Natural killer cell (primary cell): ENCODE data around the gene NBPF26. TPM values are rescaled to one million over a fixed set of nuclear protein-coding genes. Genes with fewer than 3 reads are reported as not detected.
"Not testable (repeated sequence)": the region's sequence is repeated elsewhere in the genome, so short reads cannot be mapped to it uniquely, and the experiment has no call there.

ENCODE experiments used
- ATAC-seq, 3 donors: fragments of 150-1000 bp in 2 of 3; fragments of 200-7000 bp in 1 of 3; cut with Tn5 transposase; 1 replicate in 1 of 3; 2 replicates in 2 of 3; pipeline ENCODE4 v1.10.0; 2021; ENCODE audit warnings: mild to moderate bottlenecking in 2 of 3, moderate library complexity in 2 of 3
- DNase-seq, 2 donors: peaks; one replicate each; pipeline versions ENCODE4 v3.0.0 to v3.0.0-alpha.2; 2013 to 2021; ENCODE audit warnings: mixed read lengths in 1 of 2
- H3K27ac ChIP-seq: one replicate; pipeline ENCODE4 v1.5.1; 2013; ENCODE audit warnings: mild to moderate bottlenecking, low read length
- H3K27me3 ChIP-seq: one replicate; pipeline ENCODE4 v1.6.1; 2013; ENCODE audit warnings: low read length; ENCODE audit not compliant: control insufficient read depth, insufficient read depth
- H3K36me3 ChIP-seq: one replicate; pipeline ENCODE4 v1.6.1; 2013; ENCODE audit warnings: low read length; ENCODE audit not compliant: control insufficient read depth, insufficient read depth
- H3K4me1 ChIP-seq: one replicate; pipeline ENCODE4 v1.6.1; 2013; ENCODE audit warnings: low read length; ENCODE audit not compliant: control insufficient read depth, insufficient read depth
- H3K4me3 ChIP-seq: one replicate; pipeline ENCODE4 v1.5.1; 2013; ENCODE audit warnings: low read length
- H3K9me3 ChIP-seq: one replicate; pipeline ENCODE4 v1.6.1; 2013; ENCODE audit warnings: low read length; ENCODE audit not compliant: control insufficient read depth, insufficient read depth
- H3K27ac Mint-ChIP-seq, 2 donors: one replicate each; pipeline ENCODE4 v1.8.0; 2022; ENCODE audit warnings: mild to moderate bottlenecking in 2 of 2, mixed read lengths in 2 of 2, moderate library complexity in 1 of 2
- H3K27me3 Mint-ChIP-seq, 2 donors: one replicate each; pipeline ENCODE4 v1.8.0; 2022; ENCODE audit warnings: low read depth in 2 of 2, mixed read lengths in 2 of 2
- H3K36me3 Mint-ChIP-seq: one replicate; pipeline ENCODE4 v1.8.0; 2022; ENCODE audit warnings: mixed read lengths
- H3K4me1 Mint-ChIP-seq, 2 donors: one replicate each; pipeline ENCODE4 v1.8.0; 2022; ENCODE audit warnings: mixed read lengths in 2 of 2
- H3K4me3 Mint-ChIP-seq: one replicate; pipeline ENCODE4 v1.8.0; 2022; ENCODE audit warnings: mild to moderate bottlenecking, moderate library complexity, mixed read lengths
- H3K9me3 Mint-ChIP-seq, 2 donors: one replicate each; pipeline ENCODE4 v1.8.0; 2022; ENCODE audit warnings: mixed read lengths in 2 of 2
- WGBS: methylation state at CpG from one replicate; pipeline ENCODE4 v1.1.7; 2013; ENCODE audit warnings: missing lambda C conversion rate; ENCODE audit not compliant: insufficient coverage; 5-methylcytosine and 5-hydroxymethylcytosine counted together
- intact Hi-C: fragments of 100-400 bp; cut with micrococcal nuclease; formaldehyde crosslinking; loops from one replicate; pipeline ENCODE4 v1.14.2; 2022
- total RNA-seq, 4 donors: library from RNA; stranded (reverse); fragments of 120-200 nt in 1 of 4; gene quantifications; one replicate each; pipeline versions ENCODE4 v1.2.3 to v1.2.4, GENCODE V29; 2013 to 2022

Gene NBPF26
- total RNA-seq, 3 donors from 2014 or later (not counting 1 experiment from before 2014, with no cell fraction given) = 3.3 to 9.8 (median 6.7) TPM

DNA sequence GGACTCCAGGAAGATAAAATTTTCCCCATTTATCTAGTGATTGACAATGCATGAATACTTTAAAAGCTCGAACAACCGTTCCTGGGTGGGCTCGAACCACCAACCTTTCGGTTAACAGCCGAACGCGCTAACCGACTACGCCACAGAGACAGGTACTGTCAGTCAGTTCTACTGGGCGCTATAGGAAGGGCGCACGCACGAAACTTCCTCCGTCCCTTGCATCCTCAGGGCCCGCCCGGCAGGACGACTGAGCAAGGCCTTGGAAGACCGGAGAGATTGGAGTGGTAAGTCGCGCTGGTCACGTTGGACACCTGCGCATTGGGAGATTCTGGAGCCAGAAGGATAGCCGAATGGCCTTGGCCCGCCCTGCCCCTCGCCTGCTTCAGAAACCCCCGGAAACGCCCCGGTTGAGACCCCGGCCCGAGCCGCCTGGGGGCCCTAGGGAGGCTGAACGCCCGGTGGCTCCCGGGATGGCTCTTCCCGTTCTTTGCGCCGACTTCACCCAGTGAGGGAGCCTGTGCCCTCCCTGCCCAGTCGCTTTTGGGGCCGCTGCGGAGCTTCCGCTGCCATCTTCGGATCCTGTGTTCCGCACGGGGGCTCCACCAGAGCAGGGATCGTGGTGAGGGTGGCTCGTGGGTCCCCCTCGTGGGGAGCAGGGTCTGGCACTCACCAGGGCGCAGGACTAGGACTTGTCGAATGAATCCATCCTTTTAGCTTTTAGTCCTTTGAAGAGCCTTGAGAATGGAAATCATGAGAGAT is 120.6 kb downstream of the NBPF26 start:
- intact Hi-C loops, H3K9me3 ChIP-seq, H3K36me3 Mint-ChIP-seq, ATAC-seq, H3K4me1 Mint-ChIP-seq, H3K27ac ChIP-seq, H3K27me3 ChIP-seq, H3K36me3 ChIP-seq, H3K27me3 Mint-ChIP-seq, H3K9me3 Mint-ChIP-seq: not testable (repeated sequence)
- Histone ChIP-seq H3K4me1 (peaks cover 15% of the 10 kb centered on the region), H3K4me3 (peak overlapping the region; percentile 50)
- 0% methylated on average over 33 of the region's 49 CpGs for WGBS
- Mint-ChIP-seq H3K4me3 (peak overlapping the region; percentile 94), H3K27ac (peak overlapping the region in 1 of 2 donors; percentile 94)
- peak in 1 of 2 donors; percentile 85 for DNase-seq

DNA sequence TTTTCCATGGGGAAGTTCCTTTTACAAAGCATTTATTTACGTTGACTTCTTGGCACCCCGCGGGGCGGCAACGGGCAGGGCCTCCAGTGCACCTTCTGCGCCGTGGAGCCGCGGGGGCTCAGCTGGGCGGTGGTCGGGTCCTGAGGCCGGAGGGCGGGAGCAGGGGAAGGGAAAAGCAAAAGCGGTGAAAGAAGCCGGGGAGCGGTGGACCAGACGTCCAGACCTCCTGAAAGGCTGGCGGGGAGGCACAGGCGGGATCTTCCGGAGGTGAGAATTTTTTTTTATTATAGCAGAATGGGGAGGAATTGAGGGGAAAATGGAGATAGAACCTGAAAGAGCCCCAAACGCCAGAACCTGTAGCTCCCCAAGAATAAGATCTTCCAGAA is 121.2 kb downstream of the NBPF26 start:
- WGBS = no CpG with 5 or more reads among the region's 21 CpGs
- H3K9me3 Mint-ChIP-seq, H3K36me3 Mint-ChIP-seq, H3K9me3 ChIP-seq, ATAC-seq, H3K4me3 Mint-ChIP-seq, H3K4me1 Mint-ChIP-seq, H3K27me3 ChIP-seq, H3K27ac Mint-ChIP-seq, H3K27ac ChIP-seq, H3K27me3 Mint-ChIP-seq, DNase-seq, intact Hi-C loops, H3K36me3 ChIP-seq, H3K4me3 ChIP-seq: not testable (repeated sequence)
- H3K4me1 ChIP-seq = peaks cover 15% of the 10 kb centered on the region

DNA sequence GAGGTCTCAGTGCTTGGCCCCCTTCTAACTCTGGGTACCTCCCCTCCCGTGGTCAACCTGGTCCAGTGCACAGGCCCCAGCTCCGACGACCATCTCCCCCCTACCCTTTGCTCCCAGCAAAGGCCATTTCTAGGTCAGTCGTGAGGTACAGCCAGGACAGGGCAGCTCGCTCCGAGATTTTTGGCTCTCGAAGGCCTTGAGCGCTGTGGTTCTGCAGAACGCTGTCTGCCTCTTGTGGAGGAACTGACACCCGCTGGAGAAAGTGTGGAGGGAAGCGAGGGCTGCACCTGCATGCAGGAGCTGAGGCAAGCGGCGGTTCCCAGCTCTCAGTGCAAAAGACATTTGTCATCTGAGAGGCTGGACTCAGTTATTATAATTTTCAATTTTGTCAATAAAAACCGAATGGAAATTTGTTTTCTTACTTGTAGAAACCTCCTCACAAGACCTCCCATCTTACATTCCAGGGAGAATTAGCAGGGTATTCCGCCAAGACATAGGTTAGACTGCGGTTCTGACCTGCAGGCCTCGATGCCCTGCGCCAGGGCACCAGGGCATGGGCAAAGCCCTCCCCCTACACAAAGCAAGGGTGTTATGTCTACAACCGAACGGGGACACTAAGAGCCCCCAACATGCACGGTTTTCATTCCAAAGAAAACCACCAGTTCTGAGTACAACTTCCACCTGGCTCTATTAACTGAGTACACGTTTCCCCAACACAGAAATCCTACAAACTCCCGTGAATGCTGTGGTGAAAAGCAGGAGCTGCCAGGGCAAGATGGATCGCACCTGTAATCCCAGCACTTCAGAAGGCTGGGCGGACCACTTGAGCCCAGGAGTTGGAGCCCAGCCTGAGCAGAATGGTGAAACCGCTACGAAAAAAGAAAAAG is 125.9 kb downstream of the NBPF26 start:
- H3K9me3 Mint-ChIP-seq, H3K27me3 ChIP-seq, intact Hi-C loops, H3K36me3 ChIP-seq, H3K4me1 Mint-ChIP-seq, H3K9me3 ChIP-seq, H3K36me3 Mint-ChIP-seq, H3K27me3 Mint-ChIP-seq: not testable (repeated sequence)
- peak overlapping the region in 1 of 2 donors; percentile 95 for H3K27ac Mint-ChIP-seq
- Histone ChIP-seq H3K4me1 (peaks cover 11% of the 10 kb centered on the region), H3K4me3 (peak overlapping the region; percentile 20), H3K27ac (peak overlapping the region; percentile 77)
- peak overlapping the region; percentile 88 for H3K4me3 Mint-ChIP-seq
- DNase-seq (peak in 1 of 2 donors; percentile 32), ATAC-seq (peak; percentile 11 to 62 (median 32))
- WGBS = 47% methylated on average over 3 of the region's 27 CpGs

DNA sequence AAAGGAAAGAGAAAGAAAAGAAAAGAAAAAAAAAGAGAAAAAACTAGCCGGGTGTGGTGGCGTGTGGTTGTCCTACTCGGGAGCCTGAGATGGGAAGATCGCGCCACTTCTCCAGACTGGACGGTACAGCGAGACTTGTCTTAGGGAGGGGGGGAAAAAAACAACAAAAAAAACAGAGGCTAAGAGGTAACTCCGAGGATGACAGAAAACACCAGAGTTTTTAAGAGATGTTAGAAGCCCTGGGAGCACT is 126.5 kb downstream of the NBPF26 start:
- H3K27me3 ChIP-seq, H3K9me3 Mint-ChIP-seq, H3K9me3 ChIP-seq, H3K36me3 ChIP-seq, H3K4me1 Mint-ChIP-seq, ATAC-seq, H3K27me3 Mint-ChIP-seq, intact Hi-C loops, H3K36me3 Mint-ChIP-seq: not testable (repeated sequence)
- Mint-ChIP-seq H3K4me3 (peak overlapping the region; percentile 88), H3K27ac (peak overlapping the region in 1 of 2 donors; percentile 95)
- H3K27ac ChIP-seq = peak overlapping the region; percentile 77
- 6% methylated on average over 5 of the region's 8 CpGs for whole genome bisulfite sequencing
- peak overlapping the region; percentile 20 for H3K4me3 ChIP-seq
- peak in 1 of 2 donors; percentile 72 for DNase-seq
- peaks cover 15% of the 10 kb centered on the region for H3K4me1 ChIP-seq

DNA sequence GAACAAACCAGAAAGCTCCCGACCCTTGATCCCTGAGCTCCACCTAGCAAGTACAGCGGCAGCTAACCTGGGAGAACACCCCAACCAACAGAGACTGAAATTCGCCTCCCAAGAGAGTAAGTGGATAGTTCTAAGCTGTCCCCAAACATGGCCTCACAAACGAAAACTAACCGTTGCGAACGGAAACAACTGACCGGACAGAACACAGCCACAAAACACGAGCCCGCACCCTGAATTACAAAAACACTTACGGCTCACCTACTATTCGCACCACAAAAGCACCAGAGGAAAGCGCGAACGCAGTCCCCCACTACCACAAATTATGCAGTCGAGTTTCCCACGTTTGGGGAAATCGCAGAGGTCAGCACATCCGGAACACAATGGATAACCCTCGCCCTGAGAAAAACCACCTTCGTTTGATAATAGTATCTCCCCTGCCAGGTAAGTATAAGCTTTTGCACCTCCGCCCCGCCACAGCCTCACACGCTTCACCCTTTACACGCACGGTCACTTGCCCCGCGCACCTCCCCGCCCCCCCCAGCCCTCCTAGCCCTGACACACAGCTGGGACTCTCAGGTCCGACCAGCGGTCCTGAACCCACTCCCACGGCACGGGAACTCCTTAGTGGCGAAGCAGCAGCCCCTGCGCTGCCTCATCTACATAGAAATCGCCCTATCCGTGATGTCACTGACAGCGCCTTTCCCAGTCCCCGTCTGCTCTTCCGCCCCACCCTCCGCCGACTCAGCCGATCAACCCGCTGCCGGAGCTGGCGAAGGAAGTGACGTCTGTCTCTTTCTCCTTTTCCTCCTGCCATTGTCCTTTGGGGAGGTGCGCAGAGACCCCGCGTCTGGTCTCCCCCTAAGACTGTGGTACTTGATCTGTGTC is 127.0 kb downstream of the NBPF26 start:
- ATAC-seq = peak; percentile 63 to 76 (median 74)
- H3K9me3 Mint-ChIP-seq, H3K27me3 Mint-ChIP-seq, H3K27me3 ChIP-seq, H3K36me3 Mint-ChIP-seq, intact Hi-C loops, H3K9me3 ChIP-seq, H3K36me3 ChIP-seq: not testable (repeated sequence)
- H3K4me3 Mint-ChIP-seq = peak overlapping the region; percentile 88
- 0% methylated on average over 34 of the region's 50 CpGs for WGBS
- DNase-seq = peak in 1 of 2 donors; percentile 95
- peak overlapping the region; percentile 20 for H3K4me3 ChIP-seq
- H3K4me1 Mint-ChIP-seq = peaks cover 0 to 12% of the 10 kb centered on the region in 2 donors
- peaks cover 16% of the 10 kb centered on the region for H3K4me1 ChIP-seq
- H3K27ac Mint-ChIP-seq = peak overlapping the region in 1 of 2 donors; percentile 95
- H3K27ac ChIP-seq = peak overlapping the region; percentile 77

DNA sequence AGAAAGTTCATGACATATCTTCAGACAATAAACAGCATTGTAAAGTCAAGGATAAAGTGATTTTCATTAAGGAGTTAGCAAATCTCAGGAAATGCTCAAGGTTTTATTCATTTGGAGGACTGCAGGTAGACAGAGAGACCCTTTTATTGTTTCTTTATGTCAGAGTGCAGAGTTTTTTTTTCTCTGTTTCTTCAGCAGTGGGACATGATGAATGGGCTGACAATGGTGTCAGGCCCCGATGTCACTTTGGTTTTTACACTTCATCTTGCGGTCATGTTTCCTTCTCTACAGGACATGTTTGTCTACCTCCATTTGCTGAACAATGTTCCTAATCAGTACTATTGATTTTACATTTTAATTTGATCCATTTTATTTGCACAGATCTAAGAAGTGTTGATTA is 134.4 kb downstream of the NBPF26 start:
- H3K36me3 Mint-ChIP-seq = not testable (repeated sequence)
- no CpG with 5 or more reads among the region's 2 CpGs for WGBS
- DNase-seq = peak in 1 of 2 donors; percentile 38

DNA sequence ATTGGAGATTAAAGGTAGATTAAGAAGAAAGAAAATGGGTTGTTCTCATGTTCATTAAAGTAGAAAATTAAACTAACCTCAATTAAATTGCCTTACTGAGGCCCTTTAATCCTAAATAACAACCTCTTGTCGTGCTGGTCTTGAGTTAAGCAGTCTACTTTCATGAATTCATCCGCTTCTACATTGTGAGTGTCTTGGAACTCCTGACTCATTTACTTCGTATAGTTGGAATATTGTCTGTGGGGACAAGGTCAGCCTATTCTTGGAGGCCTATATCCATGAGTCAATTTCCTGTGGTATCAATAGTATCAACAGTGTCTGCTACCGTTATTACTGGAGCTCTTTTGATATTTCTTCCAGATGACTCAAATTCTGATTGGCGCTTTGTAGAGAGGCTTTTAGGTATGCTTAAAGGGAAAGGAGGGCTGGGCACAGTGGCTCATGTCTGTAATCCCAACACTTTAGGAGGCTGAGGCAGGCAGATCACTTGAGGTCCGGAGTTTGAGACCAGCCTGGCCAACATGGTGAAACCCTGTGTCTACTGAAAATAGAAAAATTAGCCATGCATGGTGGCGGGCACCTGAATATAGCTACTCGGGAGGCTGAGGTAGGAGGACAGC is 136.0 kb downstream of the NBPF26 start:
- H3K36me3 ChIP-seq, H3K27me3 Mint-ChIP-seq, H3K9me3 Mint-ChIP-seq, H3K27me3 ChIP-seq, H3K27ac ChIP-seq, ATAC-seq, H3K4me3 Mint-ChIP-seq, DNase-seq, intact Hi-C loops, H3K9me3 ChIP-seq, H3K4me3 ChIP-seq, H3K27ac Mint-ChIP-seq, H3K36me3 Mint-ChIP-seq: not testable (repeated sequence)
- H3K4me1 ChIP-seq = peaks cover 13% of the 10 kb centered on the region
- peaks cover 0 to 11% of the 10 kb centered on the region in 2 donors for H3K4me1 Mint-ChIP-seq
- no CpG with 5 or more reads among the region's 8 CpGs for WGBS

More for the DNA sequence above, 134.4 kb downstream of the NBPF26 start:
- peaks cover 13% of the 10 kb centered on the region for H3K4me1 ChIP-seq
- peaks cover 0 to 11% of the 10 kb centered on the region in 2 donors for H3K4me1 Mint-ChIP-seq
- H3K9me3 Mint-ChIP-seq, intact Hi-C loops, H3K27me3 ChIP-seq, H3K27ac ChIP-seq, H3K4me3 ChIP-seq, H3K36me3 ChIP-seq, H3K9me3 ChIP-seq, H3K27me3 Mint-ChIP-seq, H3K27ac Mint-ChIP-seq, H3K4me3 Mint-ChIP-seq: not testable (repeated sequence)
- peak in 1 of 3 donors; percentile 38 for ATAC-seq
